ENCODE results near the gene ABCB9. TPM values are rescaled to one million over a fixed set of nuclear protein-coding genes. Genes with fewer than 3 reads are reported as not detected.

Gene ABCB9
- total and polyA plus RNA-seq, 2 donors (not counting 1 experiment from before 2014, with no cell fraction given), result 2.1 to 3.7 TPM

GRCh38 chr12:122996621-122997342 is 30.5 kb upstream of the ABCB9 start:
- ChIA-PET CTCF (no interaction called here), POLR2A (no interaction called here)
- Histone ChIP-seq H4K20me1 (ENCODE audit: control insufficient read depth, insufficient read depth, low read length, poor library complexity, severe bottlenecking) (no peaks in the 10 kb centered on the region), H3K4me2 (replicated peaks; ENCODE audit: low read depth, low read length, poor library complexity, severe bottlenecking) (no peak overlapping the region), H2AFZ (ENCODE audit: insufficient read depth, low read depth, low read length, poor library complexity, severe bottlenecking) (no peak overlapping the region), H3K27me3 (replicated peaks in 1 of 4; ENCODE audit: control extremely low read depth in 1 of 4, control insufficient read depth in 3 of 4, insufficient read depth in 4 of 4, low read length in 3 of 4) (no peaks in the 10 kb centered on the region), H3K9ac (ENCODE audit: low read length) (no peak overlapping the region), H3K4me1 (ENCODE audit: control insufficient read depth in 2 of 2, insufficient read depth in 2 of 2, low read length in 2 of 2) (no peaks in the 10 kb centered on the region), H3K79me2 (ENCODE audit: control insufficient read depth, insufficient read depth, low read length) (no peaks in the 10 kb centered on the region), H3K27ac (ENCODE audit: low read length in 2 of 2) (no peak overlapping the region), H3K4me3 (ENCODE audit: control extremely low read depth in 1 of 5, extremely low read depth in 1 of 5, insufficient read depth in 1 of 5, low read depth in 2 of 5, low read length in 4 of 5) (no peak overlapping the region), H3K9me3 (ENCODE audit: control extremely low read depth in 1 of 3, control insufficient read depth in 2 of 3, insufficient read depth in 1 of 3, low read length in 2 of 3) (no peaks in the 10 kb centered on the region), H3K36me3 (replicated peaks in 1 of 2; ENCODE audit: control extremely low read depth in 1 of 2, control insufficient read depth in 1 of 2, extremely low read depth in 1 of 2, insufficient read depth in 2 of 2, low read length in 1 of 2) (peaks cover 0 to 8% of the 10 kb centered on the region in 2 experiments)
- H3K4me1 Mint-ChIP-seq, result peaks cover 2% of the 10 kb centered on the region
- no peak for TF ChIP-seq EZH2 (IDR thresholded peaks at IDR 0.05; ENCODE audit: borderline replicate concordance, insufficient read depth, low read depth, low read length, poor library complexity, severe bottlenecking)
- TF ChIP-seq CTCF (IDR thresholded peaks at IDR 0.05), result no peak
- no peaks in the 10 kb centered on the region for H3K27me3 Mint-ChIP-seq
- no peak overlapping the region for H3K27ac Mint-ChIP-seq
- no peak for DNase-seq
- no peaks in the 10 kb centered on the region for H3K9me3 Mint-ChIP-seq (ENCODE audit: insufficient read depth)
- intact Hi-C loops (cut with micrococcal nuclease), result no loop called here
- 92% methylated on average over 13 of the region's 16 CpGs for WGBS (ENCODE audit: insufficient coverage)
- ATAC-seq (ENCODE audit: low read depth), result no peak
- H3K4me3 Mint-ChIP-seq, result no peak overlapping the region

GRCh38 chr12:122996188-122996601 is 29.9 kb upstream of the ABCB9 start:
- Mint-ChIP-seq H3K27me3 (no peaks in the 10 kb centered on the region), H3K4me1 (peaks cover 2% of the 10 kb centered on the region), H3K9me3 (ENCODE audit: insufficient read depth) (no peaks in the 10 kb centered on the region), H3K4me3 (no peak overlapping the region), H3K27ac (no peak overlapping the region)
- Histone ChIP-seq H3K9ac (ENCODE audit: low read length) (no peak overlapping the region), H3K9me3 (ENCODE audit: control extremely low read depth in 1 of 3, control insufficient read depth in 2 of 3, insufficient read depth in 1 of 3, low read length in 2 of 3) (no peaks in the 10 kb centered on the region), H3K27me3 (replicated peaks in 1 of 4; ENCODE audit: control extremely low read depth in 1 of 4, control insufficient read depth in 3 of 4, insufficient read depth in 4 of 4, low read length in 3 of 4) (no peaks in the 10 kb centered on the region), H3K36me3 (replicated peaks in 1 of 2; ENCODE audit: control extremely low read depth in 1 of 2, control insufficient read depth in 1 of 2, extremely low read depth in 1 of 2, insufficient read depth in 2 of 2, low read length in 1 of 2) (peaks cover 0 to 8% of the 10 kb centered on the region in 2 experiments), H3K4me2 (replicated peaks; ENCODE audit: low read depth, low read length, poor library complexity, severe bottlenecking) (no peak overlapping the region), H3K4me3 (ENCODE audit: control extremely low read depth in 1 of 5, extremely low read depth in 1 of 5, insufficient read depth in 1 of 5, low read depth in 2 of 5, low read length in 4 of 5) (no peak overlapping the region), H3K27ac (ENCODE audit: low read length in 2 of 2) (no peak overlapping the region), H3K4me1 (ENCODE audit: control insufficient read depth in 2 of 2, insufficient read depth in 2 of 2, low read length in 2 of 2) (no peaks in the 10 kb centered on the region), H2AFZ (ENCODE audit: insufficient read depth, low read depth, low read length, poor library complexity, severe bottlenecking) (no peak overlapping the region), H3K79me2 (ENCODE audit: control insufficient read depth, insufficient read depth, low read length) (no peaks in the 10 kb centered on the region), H4K20me1 (ENCODE audit: control insufficient read depth, insufficient read depth, low read length, poor library complexity, severe bottlenecking) (no peaks in the 10 kb centered on the region)
- POLR2A ChIA-PET, result no interaction called here
- no peak for ATAC-seq (ENCODE audit: low read depth)
- CTCF ChIA-PET, result no interaction called here
- 93% methylated on average over 7 of the region's 7 CpGs for WGBS (ENCODE audit: insufficient coverage)
- no peak for DNase-seq
- TF ChIP-seq CTCF (IDR thresholded peaks at IDR 0.05) (no peak), EZH2 (IDR thresholded peaks at IDR 0.05; ENCODE audit: borderline replicate concordance, insufficient read depth, low read depth, low read length, poor library complexity, severe bottlenecking) (no peak)
- intact Hi-C loops (cut with micrococcal nuclease), result no loop called here

Data from B cell (primary cell).